PFSK-1 (cell line): ENCODE data around the gene FBXO27.

Experiments used
- FOXP2 ChIP-seq: optimal IDR thresholded peaks from 2 replicates; pipeline ENCODE3; 2011; ENCODE audit warnings: borderline replicate concordance, control low read depth, inconsistent platforms; ENCODE audit not compliant: insufficient read depth; ENCODE audit errors: extremely low read length, extremely low read depth
- POLR2AphosphoS5 ChIP-seq: IDR thresholded peaks from 2 replicates; pipeline ENCODE4 v1.6.1; 2012; ENCODE audit warnings: low read depth, mild to moderate bottlenecking, control low read depth, low read length, moderate library complexity
- REST ChIP-seq, 2 experiments: IDR thresholded peaks; 2 replicates each; pipeline versions ENCODE4 v1.6.1 to v1.8.0; 2011 to 2012; ENCODE audit warnings: low read depth in 2 of 2, low read length in 2 of 2, control low read depth in 1 of 2, inconsistent platforms in 1 of 2, mild to moderate bottlenecking in 1 of 2, moderate library complexity in 1 of 2; ENCODE audit not compliant: insufficient read depth in 1 of 2
- SIN3A ChIP-seq: IDR thresholded peaks from 2 replicates; pipeline ENCODE4 v1.6.1; 2012; ENCODE audit warnings: mild to moderate bottlenecking, low read length, moderate library complexity, borderline replicate concordance; ENCODE audit not compliant: insufficient read depth
- TAF1 ChIP-seq: IDR thresholded peaks from 2 replicates; pipeline ENCODE4 v1.6.1; 2012; ENCODE audit warnings: low read length, control low read depth, borderline replicate concordance; ENCODE audit not compliant: insufficient read depth

GRCh38 chr19:39030854-39031367 lies 1.4 kb downstream of the FBXO27 start:
- TF ChIP-seq POLR2AphosphoS5, result no peak
- no peak for TF ChIP-seq TAF1
- no peak for TF ChIP-seq REST (IDR thresholded peaks at IDR 0.05; ENCODE audit: insufficient read depth in 1 of 2, low read depth in 2 of 2, low read length in 2 of 2)
- TF ChIP-seq SIN3A, result no peak
- no peak for TF ChIP-seq FOXP2
